SK-N-DZ (cell line): ENCODE data around the gene COL23A1.

Experiments
- DNase-seq: peaks from one replicate; pipeline ENCODE4 v3.0.0-alpha.2; 2015; ENCODE audit warnings: low spot score

Gene COL23A1

DNA sequence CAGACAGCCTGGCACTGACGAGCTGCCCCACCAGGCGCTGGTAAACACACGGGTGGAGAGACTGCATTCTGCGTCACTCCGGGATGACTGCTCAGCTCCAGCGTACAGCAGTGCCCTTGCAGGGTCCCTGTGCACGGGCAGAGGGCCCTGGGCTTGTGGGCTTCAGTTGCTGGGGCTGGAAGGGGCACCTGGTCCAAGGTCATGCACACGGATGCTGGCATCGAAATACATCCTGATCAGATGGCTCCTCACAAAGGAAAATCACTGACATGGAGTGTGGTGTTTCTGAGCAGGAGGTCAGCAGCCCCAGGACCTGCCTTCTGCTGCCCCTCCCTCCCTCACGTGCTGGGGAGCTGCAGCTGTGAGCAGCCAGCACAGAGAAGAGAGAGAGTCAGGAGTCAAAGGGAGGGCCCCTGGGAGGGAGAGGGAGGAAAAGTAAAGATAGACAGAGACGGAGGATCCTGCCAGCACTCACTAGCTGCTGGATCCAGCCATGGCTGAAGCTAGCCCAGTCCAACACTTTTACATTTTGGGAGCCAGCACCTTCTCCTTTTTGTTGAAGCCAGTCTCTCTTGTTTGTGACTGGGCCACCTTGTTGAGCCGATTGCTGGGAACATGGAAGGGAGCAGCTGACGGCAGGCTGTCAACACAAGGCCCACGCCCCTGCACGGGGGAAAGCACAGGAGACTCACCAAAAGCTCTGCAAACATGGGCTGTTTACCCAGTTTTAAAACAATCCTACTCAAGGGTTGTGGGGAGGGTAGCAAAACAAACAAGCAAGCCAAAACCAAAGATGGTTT is 191.1 kb downstream of the COL23A1 start:
- no peak for DNase-seq

DNA sequence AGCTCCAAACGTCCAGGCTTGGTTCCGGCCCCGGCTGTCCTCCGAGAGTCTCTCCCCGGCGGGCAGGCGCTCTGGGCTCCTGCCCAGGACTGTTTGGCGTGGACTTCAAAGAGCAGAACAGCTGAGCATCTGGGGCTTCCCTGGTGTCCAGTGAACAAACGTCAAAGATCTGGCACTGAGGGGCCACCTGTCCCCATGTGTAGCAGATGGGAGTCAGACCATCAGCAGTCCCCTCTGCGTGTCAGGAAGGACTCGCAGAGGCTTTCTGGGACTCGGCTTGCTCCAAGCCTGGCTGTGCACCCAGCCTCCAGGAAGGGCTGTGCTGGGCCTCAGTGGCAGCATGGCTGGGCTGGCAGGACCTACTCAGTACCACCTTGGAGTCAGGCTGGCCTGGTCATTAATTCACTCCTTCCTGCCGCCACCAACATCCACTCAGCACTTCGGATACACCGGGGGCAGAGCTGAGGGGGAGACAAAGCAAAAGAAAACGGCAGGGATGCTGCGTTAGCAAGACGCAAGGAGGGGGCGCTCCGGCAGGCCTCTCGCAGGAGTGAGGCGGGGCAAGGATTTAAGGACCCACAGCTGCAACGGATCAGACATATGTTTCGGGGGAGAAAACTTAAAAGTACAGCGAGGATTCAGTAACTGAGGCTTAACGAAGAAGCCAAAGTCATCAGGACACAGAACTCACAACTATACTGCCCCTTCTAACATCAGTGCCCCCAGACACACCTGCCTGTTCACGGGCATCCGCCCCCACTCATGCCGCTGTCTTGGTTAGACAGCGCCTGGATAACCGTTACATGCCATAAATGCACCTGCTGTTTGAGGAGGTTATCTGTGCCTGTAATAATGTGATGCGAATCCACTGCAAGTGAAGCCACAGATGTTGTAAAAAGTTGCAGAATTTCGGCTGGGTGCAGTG is 193.1 kb downstream of the COL23A1 start:
- DNase-seq, result no peak

DNA sequence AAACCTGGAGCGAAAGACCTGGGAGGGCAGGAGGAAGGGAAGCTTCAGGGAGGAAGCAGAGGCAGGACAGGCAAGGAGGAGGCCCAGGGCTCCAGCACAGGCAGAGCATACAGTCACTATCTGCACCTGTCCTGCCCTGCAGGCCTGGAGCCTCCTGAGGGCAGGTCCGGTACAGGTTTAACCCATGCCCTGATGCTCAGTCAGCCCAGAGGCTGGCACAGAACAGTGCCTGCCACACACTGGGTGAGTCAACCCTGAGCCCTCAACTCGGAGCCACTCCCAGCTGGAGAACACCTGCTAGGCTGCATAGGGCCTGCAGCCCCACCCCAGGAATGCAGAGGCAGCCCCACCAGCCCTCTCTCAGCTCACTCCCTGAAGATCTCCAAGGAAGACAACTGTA is 196.1 kb downstream of the COL23A1 start:
- no peak for DNase-seq

DNA sequence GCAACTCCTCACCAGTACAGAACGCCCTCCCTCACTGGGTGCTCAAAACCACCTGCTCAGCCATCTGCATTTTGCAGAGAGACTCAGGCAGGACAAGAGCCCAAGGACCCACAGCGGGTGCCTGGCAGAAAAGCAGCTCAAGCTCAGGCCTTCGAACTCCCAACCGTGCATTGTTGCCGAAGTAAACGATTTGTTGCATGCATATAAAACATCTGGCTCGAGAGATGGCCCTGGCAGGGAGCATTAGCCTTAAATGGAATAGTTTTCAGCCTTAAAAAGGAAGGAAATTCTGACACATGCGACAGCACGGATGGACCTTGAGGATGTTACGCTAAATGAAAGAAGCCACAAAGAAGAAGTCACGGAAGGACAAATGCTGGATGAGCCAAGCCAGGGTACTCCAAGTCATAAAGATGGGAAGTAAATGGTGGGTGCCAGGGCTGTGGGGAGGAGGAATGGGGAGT is 197.2 kb downstream of the COL23A1 start:
- DNase-seq, result no peak

DNA sequence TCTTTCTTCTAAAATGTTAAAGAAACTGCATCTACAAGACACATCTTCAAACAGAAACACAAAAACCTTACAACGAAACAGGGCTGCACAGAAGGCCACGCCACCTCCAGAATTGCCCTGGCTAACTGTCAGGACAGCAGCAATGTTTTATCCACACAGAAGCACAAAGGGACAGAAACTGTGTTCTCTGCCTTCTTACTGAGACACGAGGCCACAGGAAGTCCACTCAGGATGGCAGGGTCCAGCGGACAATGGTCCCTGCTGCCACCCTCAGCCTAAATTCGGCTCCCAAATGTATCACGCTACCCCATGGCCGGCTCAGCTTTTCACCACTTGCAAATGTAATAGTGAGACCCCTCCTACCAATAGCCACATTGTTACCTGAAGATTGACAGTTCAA is 197.8 kb downstream of the COL23A1 start:
- DNase-seq, result no peak

DNA sequence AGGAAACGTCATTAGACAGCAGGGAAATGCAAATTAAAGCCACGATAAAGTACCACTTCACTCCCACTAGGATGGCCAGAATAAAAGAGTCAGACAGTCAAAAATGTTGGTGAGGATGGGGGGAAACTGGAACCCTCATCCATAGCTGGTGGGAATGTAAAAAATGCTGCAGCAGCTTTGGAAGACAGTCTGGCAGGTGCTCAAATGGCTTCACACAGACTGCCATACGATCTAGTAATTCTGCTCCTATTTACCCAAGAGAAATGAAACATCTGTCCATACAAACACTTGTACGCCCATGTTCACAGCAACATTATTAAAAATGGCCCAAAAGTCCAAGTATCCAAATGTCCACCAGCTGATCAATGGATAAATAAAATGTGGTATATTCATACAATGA is 198.7 kb downstream of the COL23A1 start:
- no peak for DNase-seq

DNA sequence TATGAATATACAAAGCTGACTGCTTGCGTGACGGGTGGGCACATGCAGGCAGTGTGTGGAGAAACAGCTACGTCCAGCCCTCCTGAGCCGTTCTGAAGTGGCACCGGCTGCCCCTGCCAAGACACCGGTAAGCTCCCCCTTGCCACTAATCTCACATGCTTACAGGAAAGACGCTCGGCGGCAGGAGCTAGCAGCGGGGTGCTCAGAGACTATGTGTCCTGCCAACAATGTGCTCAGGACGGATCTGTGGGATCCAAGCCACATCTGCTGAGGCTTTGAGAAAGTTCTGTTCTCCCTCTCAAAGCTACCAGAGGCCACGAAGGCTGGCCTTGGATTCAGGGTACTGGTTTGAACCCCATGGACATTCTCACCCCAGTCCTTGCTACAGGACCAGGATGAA is 200.4 kb downstream of the COL23A1 start:
- DNase-seq, result no peak

DNA sequence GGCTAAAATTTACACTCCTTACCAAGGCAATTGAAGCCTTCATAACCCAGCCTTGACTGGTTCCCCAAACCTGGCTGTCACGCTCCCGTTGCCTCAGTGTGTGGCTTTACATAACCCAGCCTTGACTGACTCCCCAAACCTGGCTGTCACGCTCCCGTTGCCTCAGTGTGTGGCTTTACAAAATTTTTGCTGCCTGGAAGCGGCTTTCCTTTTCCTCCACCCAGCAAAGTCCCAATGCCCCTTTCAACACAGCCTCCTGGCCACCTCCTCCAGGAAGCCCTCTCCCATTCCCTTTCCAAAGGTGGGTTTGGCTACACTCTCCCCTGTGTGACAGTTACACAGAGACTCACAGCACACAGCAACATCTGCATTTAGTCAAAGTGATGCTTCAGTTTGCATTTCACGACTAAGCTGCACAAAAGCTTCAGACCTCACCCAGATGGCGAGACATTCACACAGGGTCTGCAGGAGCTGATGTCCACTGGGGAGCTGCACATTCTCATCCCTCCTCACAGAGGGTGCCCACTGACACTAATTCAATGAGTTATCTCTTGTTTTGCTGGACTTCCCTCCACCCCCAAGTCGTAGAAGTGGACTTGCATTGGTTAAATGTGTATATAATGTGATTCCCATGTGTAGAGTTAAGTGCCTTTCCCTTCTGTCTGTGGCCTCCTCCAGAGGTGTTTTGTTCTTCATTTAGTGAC is 201.0 kb downstream of the COL23A1 start:
- DNase-seq, result peak; percentile 52

DNA sequence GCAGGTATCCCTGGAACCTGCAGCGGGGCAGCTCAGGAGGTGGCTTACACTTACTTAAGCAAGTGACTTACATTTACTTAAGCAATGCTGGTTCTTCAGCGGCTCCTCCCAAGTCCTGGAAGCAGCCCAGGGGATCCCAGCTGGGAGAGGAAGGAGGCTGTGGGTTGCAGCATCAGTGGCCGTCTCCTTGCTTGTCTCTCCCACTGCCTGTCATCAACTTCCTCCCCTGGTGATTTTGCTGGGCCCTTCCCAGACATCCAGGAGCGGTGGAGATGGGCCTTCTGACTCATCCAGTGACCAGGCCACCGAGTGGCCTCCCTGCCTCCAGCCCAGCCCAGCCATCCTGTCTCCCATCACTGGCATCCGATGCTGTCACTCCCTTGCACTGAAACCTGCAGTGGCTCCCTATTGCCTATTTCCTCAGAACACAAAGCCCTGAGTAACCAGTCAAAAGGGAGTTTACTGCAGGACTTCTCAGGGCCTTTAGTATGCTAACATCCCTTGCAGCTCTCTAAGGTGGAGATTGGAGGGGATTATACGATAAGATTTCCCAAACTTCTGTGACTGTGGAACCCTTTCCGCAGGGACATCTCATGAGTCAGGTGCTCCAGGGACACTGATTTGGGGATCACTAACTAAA is 201.7 kb downstream of the COL23A1 start:
- DNase-seq, result no peak

DNA sequence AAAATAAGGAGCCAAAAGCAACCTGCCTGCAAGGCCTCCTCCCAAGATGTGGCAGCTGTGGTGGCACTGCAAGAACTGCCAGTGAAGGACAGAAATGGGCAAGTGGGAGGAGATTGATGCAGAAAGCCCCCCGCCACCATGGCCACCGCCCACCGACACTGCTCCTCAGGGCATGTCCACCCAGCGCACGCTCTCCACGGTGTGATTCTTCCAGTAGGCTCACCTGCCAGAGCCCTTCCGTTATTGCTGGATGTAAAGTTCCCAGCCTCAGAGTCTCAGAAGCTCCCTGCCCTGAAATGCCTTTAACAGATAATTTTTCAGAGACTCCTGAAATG is 202.4 kb downstream of the COL23A1 start:
- no peak for DNase-seq

DNA sequence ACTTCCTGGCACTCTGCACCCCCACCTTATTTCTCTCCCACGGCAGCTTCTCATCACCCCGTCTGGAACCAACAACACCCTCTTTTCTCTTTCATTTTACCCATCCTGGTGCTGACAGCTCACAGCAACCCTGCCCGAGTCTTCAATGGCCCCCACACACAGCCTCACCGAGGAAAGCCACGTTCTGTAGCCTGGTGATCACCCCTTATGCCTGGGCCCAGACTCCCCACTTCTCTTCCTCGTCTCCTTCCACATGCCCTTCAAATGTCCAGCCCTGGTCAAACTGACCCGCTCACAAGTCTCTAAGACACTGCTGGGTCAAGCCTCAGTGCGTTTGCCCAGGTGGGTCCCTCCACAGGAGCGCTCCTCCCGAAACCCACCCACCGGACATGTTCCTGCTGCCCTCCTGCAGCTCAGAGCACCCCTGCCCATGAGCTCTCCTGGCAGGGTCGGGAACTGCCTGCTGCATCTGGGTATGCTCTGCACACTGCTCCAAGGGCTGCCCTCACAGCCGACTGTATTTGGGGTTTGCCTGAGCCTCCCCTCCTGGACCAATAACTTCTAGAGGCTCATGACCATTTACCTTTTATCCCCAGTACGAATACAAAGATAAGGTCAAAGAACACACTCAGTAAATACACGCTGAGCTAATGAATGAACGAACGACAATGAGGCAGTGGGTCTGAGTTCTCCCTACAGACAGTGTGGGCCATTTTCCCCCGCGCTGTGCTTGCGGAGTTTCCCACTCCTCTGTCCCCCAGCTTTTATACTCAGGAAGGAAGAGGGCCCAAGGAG is 202.9 kb downstream of the COL23A1 start:
- no peak for DNase-seq

DNA sequence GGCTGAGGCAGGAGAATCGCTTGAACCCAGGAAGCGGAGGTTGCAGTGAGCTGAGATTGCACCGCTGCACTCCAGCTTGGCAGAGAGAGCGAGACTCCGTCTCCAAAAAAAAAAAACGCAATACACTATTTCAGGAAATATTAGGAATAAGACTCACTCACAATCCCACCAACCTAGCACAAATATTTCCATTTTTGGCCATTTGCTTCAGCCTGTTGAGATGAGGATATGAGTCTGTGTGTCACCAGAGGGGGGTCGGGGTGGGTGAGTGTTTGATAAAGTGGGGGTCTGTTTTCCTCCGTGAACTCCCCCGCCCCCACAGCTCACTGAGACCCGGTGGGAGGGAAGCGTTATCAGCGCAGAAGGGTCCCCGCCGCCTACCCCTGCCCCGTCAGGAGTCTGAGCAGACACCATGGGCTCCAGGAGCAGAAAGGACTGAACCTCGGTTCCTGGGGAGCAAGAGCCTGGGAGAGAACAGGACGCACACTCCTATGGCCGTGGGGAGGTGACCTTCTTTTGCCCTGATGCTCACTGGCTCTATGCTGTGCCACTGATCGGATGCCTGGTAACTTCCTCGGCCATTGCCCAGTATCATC is 203.8 kb downstream of the COL23A1 start:
- DNase-seq, result no peak

DNA sequence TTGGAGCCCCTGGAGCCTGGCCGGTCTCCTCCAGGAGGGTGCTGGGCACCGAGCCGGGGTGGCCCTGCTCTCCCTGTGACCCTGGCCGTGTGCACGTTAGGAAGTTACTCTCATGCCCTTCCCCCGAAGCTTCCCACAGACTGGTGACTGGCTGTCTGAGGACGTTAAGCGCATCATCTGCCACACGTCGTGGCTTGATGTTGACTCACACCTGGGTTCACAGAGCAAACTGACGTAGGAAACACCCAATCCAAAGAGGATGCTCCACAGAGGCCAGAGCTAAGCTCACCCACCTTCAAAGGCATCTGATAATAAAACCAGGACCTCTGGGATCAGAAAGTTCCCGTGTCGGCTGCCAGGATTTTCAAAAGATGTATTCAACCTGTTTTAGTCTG is 204.7 kb downstream of the COL23A1 start:
- DNase-seq, result no peak

DNA sequence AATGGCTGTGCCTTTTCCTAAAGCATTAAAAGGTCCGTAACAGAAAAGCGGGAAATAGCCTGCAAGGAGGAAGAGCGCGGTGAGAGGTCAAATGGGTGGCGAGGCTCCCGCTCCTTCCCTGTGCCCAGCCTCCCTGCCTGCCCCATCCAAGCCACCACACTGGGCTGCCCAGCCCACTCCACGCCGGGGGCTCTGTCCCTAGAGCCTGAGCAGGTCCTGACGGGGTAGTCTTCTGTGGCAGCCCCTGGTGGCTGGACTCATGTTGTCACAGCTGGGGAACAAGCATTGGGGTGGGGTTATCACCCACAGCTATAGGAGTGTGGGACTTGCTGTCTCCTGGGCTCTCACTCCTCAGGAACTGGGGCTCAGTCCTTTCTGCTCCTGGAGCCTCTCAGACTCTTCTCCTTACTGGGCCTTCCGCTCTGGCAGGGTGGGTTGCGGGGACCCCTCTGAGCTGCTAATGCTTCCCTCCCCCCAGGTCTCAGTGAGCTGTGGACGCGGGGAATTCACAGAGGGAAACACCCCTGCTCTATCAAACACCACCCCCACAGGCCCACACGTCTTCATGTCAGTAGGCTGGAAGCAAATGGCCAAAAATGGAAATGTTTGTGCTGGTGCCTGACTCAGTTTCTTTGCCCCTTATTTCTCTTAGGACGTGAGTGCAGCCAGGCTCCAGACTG is 205.2 kb downstream of the COL23A1 start:
- no peak for DNase-seq

DNA sequence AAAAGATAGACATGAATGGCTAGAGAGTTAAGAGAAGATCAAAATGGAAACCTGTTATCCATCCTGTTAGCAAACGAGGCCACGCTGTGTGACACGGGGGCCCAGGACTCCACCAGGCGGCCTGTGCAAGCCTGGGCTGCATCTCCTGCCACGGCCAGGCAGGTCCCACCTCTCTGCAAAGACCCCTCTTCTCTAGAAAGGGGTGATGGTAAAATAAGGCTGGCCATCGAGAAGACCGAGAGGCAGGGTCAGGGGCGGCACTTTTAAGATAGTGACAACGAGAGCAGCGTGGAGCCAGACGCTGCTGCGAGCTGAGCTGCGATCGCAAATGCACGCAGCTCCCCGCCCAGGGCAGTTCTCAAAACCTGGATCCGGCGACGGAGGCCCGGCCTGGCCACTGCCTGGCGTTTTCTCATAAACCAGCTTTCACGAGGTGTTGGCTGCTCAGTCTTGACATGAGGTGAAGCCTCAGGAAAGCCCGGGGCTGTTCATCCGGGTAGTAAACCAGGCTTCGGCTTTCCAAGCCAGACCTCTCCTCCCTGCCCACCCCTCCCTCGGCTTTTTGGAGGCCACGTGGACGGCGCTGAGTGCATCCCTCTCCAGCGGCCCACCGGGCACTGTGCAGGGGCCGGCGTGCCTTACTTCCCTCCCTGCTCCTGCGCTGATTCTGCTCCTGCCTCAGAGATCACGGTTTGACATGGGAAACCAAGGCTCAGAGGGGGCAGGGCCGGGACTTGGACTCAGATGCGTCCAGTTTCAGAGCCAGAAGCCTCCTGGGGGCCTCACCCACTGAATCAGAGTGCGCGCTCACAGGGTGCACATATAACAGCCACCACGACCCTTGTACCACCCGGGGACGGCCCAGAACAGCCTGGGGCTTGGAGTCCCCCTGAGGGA is 206.0 kb downstream of the COL23A1 start:
- DNase-seq, result no peak

DNA sequence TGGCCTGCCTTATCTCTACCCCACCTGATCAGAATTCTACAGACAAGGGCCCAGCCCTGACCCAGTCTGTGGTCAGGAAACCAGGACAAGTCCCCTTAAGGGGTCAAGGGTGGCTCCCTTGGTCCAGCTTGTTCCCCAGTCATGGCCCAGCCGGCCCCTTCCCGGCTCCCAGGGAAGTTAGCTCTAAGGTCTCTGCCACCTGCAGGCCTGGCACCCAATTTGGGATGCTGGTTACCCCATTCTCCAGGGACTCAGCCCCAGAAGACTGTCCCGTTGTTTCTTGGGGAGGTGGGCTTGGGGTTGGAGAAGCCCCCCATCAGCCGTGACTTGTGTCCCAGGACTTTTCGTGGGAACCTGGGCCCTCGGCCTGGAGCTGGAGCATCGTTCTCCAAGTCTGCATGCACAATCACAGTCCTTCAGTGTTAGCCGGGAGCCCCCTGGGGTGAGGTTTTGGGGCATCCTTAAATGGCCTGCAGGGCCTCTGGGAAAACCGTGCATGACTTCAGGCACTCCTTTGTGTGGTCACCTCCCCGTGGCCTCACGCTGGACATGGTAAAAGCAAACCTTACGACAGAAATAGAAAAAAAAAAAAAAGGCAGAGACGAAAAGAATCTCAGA is 206.8 kb downstream of the COL23A1 start:
- DNase-seq, result no peak

DNA sequence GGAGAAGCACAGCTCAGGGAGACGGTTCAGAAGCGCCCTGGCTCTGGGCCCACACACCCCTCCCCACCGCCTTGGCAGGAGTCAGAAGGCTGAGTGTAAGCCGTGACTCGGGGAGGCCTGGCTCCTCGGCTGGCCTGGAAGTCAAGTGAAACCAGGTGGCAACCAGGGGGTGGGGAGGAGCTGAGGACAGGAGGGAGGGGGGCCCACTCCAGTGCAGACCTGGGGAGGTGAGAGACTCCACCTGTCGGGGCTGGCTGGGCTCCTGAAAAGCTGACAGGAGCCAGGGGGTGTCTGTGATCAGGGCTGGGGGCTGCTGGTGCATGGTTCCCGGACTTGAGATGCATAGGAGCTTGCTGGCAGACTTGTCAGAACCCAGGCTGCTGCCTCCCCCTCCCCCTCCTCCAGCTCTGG is 207.4 kb downstream of the COL23A1 start:
- no peak for DNase-seq
